Astrocyte (in vitro differentiated cells and primary cell): Measurements from ENCODE around the gene GNL3.

Experiments used
- CTCF ChIP-seq: IDR thresholded peaks from 2 replicates; pipeline ENCODE4 v1.5.1; 2011; ENCODE audit warnings: low read depth, mild to moderate bottlenecking, inconsistent platforms, low read length, moderate library complexity; ENCODE audit not compliant: insufficient read depth
- EZH2 ChIP-seq: IDR thresholded peaks from 2 replicates; pipeline ENCODE4 v1.6.1; 2012; ENCODE audit warnings: mild to moderate bottlenecking, low read length, inconsistent platforms; ENCODE audit not compliant: insufficient read depth

- TF ChIP-seq CTCF = no peak
- TF ChIP-seq EZH2 = no peak
These were observed 40.3 kb upstream of the GNL3 start for GRCh38 chr3:52645549-52645948.
